GM19455 (cell line): Measurements from ENCODE around the gene REEP6.
"Not testable (repeated sequence)": the region's sequence is repeated elsewhere in the genome, so short reads cannot be mapped to it uniquely, and the experiment has no call there.

Source experiments
- ATAC-seq: cut with Tn5 transposase; IDR thresholded peaks from one replicate; pipeline ENCODE4 v1.9.1; 2021; ENCODE audit not compliant: unreplicated experiment

The REEP6 gene

GRCh38 chr19:1471515-1472160 lies 19.3 kb upstream of the REEP6 start:
- no peak for ATAC-seq

- no peak for ATAC-seq
Measured at GRCh38 chr19:1472231-1473084, 18.5 kb upstream of the REEP6 start.

- no peak for ATAC-seq
Measured at GRCh38 chr19:1473085-1473851, 17.7 kb upstream of the REEP6 start.

GRCh38 chr19:1474011-1474764 lies 16.8 kb upstream of the REEP6 start:
- no peak for ATAC-seq

GRCh38 chr19:1474765-1475351 lies 16.1 kb upstream of the REEP6 start:
- no peak for ATAC-seq

GRCh38 chr19:1475751-1476437 lies 15.1 kb upstream of the REEP6 start:
- ATAC-seq, result no peak

GRCh38 chr19:1477056-1477455 lies 13.9 kb upstream of the REEP6 start:
- not testable (repeated sequence) for ATAC-seq

GRCh38 chr19:1478934-1479707 lies 11.9 kb upstream of the REEP6 start, which contains the start of gene C19orf25:
TSS of gene C19orf25 (minus strand) at chr19:1479215. CDS start at chr19:1478903, 312 bp downstream.
- ATAC-seq, result peak; percentile 86

GRCh38 chr19:1481224-1481892 lies 9.6 kb upstream of the REEP6 start:
- no peak for ATAC-seq

- no peak for ATAC-seq
Measured at GRCh38 chr19:1481893-1482360, 9.1 kb upstream of the REEP6 start.

GRCh38 chr19:1482361-1483130 lies 8.4 kb upstream of the REEP6 start:
- no peak for ATAC-seq

GRCh38 chr19:1483131-1483978 lies 7.6 kb upstream of the REEP6 start:
- ATAC-seq, result no peak

- no peak for ATAC-seq
Measured at GRCh38 chr19:1483979-1484428, 7.0 kb upstream of the REEP6 start.

GRCh38 chr19:1486720-1487575 lies 4.0 kb upstream of the REEP6 start:
- no peak for ATAC-seq

- no peak for ATAC-seq
Measured at GRCh38 chr19:1487576-1488281, 3.3 kb upstream of the REEP6 start.
